Fibroblast of the aortic adventitia (primary cell): ENCODE results near the gene LRRC59. TPM values are rescaled to one million over a fixed set of nuclear protein-coding genes. Genes with fewer than 3 reads are reported as not detected.
A peak's percentile ranks its signal among the peaks of the same experiment; 100 is the strongest.

ENCODE experiments used
- DNase-seq: peaks from one replicate; pipeline ENCODE4 v3.0.0-alpha.2; 2010; ENCODE audit warnings: low read depth
- H3K4me3 ChIP-seq: 2 replicates; pipeline ENCODE4 v1.5.1; 2011; ENCODE audit warnings: low read depth, mild to moderate bottlenecking, control low read depth, low read length, moderate library complexity
- total RNA-seq: library from RNA; depleted of rRNA; stranded (reverse); fragments of >200 nt; gene quantifications from 2 replicates; pipeline ENCODE4 v1.2.3, GENCODE V29; 2012; ENCODE audit warnings: low replicate concordance
- TF ChIP-seq, protein P1 (sequence below): IDR thresholded peaks from 2 replicates; pipeline ENCODE4 v1.5.1; 2011; ENCODE audit warnings: mild to moderate bottlenecking, low read length, control low read depth, inconsistent platforms; ENCODE audit not compliant: insufficient read depth

Gene LRRC59
- total RNA-seq, 1 donor = 126 TPM

DNA sequence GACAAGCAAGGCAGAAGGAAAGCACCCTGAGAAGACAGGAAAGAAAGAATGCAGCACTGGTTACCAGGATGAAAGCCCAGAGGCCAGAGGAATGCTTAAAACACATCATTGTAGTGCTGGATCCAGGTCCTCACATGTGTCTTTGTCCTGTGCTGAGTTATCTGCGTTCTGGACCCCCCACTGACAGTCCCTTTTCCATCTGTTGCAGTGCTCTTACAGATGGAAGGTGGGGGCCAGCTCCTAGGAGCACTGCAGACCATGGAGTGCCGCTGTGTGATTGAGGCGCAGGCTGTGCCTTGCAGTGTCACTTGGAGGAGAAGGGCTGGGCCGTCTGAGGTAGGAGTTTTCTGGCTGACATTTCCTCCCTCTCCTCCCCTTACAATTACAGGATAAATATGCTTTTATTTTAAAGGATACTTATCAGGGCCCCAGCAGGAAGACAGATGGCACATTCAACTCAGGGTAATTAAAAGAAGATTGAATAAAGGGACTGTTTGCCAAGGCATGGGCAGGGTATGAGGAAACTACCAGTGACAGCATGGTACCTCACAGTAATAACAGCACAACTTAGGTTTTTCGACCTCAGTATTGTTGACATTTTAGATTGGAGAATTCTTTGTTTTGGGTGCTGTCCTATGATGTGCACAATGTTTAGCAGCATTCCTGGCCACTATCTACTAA, 21.3 kb downstream of the LRRC59 start:
- DNase-seq = no peak
- H3K4me3 ChIP-seq = no peak overlapping the region
- TF ChIP-seq, protein P1, sequence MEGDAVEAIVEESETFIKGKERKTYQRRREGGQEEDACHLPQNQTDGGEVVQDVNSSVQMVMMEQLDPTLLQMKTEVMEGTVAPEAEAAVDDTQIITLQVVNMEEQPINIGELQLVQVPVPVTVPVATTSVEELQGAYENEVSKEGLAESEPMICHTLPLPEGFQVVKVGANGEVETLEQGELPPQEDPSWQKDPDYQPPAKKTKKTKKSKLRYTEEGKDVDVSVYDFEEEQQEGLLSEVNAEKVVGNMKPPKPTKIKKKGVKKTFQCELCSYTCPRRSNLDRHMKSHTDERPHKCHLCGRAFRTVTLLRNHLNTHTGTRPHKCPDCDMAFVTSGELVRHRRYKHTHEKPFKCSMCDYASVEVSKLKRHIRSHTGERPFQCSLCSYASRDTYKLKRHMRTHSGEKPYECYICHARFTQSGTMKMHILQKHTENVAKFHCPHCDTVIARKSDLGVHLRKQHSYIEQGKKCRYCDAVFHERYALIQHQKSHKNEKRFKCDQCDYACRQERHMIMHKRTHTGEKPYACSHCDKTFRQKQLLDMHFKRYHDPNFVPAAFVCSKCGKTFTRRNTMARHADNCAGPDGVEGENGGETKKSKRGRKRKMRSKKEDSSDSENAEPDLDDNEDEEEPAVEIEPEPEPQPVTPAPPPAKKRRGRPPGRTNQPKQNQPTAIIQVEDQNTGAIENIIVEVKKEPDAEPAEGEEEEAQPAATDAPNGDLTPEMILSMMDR = no peak

- TF ChIP-seq, protein P1 = no peak
- DNase-seq = no peak
- peak overlapping the region; percentile 100 for H3K4me3 ChIP-seq
Measured at GRCh38 chr17:50373705-50374104, 23.6 kb downstream of the LRRC59 start.

DNA sequence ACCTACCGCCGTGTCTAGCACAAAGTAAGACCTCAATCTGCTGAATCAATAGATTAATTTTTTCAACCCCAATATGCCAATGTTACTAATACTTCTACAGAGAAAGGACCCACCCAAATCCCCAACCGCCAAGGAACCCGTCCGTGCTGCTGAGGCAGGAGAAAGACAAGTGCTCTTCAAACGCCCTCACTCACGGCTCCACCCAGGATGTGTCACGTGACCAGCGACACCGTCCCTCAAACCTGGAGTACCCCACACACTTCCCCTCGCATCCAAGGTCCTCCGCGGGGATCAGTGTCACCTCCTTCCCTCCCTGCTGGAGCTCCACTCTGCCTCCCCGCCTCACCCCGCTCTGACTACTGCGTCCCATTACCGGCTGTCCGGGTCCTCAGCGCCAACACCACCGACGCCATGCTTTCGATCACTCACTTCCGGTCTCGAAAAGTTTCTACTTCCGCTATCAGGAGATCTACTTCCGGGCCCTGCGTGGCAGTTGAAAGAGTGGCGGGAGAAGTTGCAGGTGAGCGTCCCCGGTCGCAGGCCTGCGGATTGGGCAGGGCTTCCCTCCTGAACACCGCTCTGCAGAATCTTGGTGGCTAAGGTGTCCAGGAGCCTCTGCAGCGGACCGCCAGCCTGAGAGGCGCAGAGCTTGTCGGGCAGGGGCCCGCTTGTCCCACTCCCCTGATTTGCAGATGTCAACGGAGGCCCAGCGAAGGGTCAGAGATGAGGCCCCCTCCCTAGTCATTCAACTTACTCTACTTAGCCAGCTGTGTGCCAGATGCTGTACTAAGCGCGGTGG, 24.4 kb downstream of the LRRC59 start, which contains the start of the genes EME1 and MRPL27:
TSS of gene EME1 (plus strand) at position 472 of the 799 bp plus-strand sequence. CDS start 1,980 bp downstream, outside the sequence.
TSS of gene MRPL27 (minus strand) at position 427 of the 799 bp plus-strand sequence. CDS start at position 413, 14 bp downstream.
- TF ChIP-seq, protein P1 = no peak
- peak within 1 kb of the TSS; percentile 100 for H3K4me3 ChIP-seq
- peak; percentile 88 for DNase-seq

DNA sequence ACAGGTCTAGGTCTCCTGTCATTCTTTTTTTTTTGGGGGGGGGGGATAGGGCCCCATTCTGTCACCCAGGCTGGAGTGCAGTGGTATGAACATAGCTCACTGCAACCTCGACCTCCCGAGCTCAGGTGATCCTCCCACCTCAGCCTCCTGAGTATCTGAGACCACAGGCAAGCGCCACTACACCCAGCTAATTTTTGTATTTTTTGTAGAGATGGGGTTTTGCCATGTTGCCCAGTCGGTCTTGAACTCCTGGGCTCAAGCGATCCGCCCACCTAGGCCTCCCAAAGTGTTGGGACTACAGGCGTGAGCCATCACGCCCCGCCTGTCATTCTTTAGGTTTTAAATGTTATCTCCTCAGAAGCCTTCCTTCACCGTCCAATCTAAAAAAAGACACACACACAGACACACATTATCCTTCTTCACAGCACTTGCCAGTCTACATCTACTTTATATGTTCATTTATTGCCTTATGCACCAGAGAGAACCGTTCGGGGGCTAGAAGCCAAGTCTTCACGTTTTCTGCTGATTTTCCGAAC, 25.0 kb downstream of the LRRC59 start:
- TF ChIP-seq, protein P1 = no peak
- no peak for DNase-seq
- peak overlapping the region; percentile 100 for H3K4me3 ChIP-seq

DNA sequence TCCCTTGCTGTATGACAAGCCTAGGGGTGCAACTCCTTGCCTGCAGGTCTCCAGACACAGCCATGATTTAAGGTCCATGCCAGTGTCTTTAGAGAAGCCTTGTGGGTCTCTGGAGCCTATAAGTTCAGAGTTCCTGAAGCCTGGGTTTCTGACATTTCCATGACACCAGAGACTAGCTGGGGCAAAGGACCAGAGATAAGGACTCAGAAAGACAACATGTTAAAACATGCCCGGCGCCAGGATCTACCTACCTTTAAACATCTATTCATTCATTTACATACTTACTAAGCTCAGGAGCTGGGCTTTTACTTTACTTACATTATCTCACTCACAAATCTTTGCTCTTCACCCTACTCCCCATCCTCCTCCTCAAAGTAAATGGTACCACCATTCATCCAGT, 25.8 kb downstream of the LRRC59 start:
- TF ChIP-seq, protein P1 = no peak
- DNase-seq = no peak
- H3K4me3 ChIP-seq = peak overlapping the region; percentile 100

DNA sequence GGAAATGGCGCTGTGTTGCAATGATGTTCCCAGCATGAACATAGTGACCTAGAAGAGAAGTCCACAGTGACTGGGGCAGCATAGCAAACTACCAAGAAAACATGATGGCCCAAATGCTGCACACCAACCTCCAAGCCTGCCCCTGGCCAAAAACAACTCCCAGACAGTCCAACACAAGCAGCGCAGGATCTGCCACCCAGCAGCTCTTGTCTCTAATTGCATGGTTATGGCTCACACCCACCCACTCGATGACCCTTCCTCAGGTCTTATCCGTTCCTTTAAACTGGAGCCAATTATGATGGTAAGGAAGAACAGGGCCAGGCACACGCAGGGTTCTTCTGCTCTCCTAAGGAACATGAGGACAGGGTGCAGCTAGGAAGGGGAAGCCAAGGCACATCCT, 27.3 kb downstream of the LRRC59 start:
- no peak for DNase-seq
- TF ChIP-seq, protein P1 = no peak
- no peak overlapping the region for H3K4me3 ChIP-seq
